Endothelial cell (in vitro differentiated cells): ENCODE data around the gene APELA. TPM values are rescaled to one million over a fixed set of nuclear protein-coding genes. Genes with fewer than 3 reads are reported as not detected.

Experiments used
- DNase-seq: peaks from one replicate; pipeline ENCODE4 v3.0.0; 2021; ENCODE audit warnings: low spot score
- H3K27ac Mint-ChIP-seq: one replicate; pipeline ENCODE4 v1.8.0; 2021; ENCODE audit warnings: mixed read lengths, inconsistent platforms; ENCODE audit not compliant: unreplicated experiment
- H3K27me3 Mint-ChIP-seq: one replicate; pipeline ENCODE4 v1.8.0; 2021; ENCODE audit warnings: mild to moderate bottlenecking, moderate library complexity, mixed read lengths, inconsistent platforms; ENCODE audit not compliant: unreplicated experiment
- H3K36me3 Mint-ChIP-seq: one replicate; pipeline ENCODE4 v1.8.0; 2021; ENCODE audit warnings: mild to moderate bottlenecking, low read depth, mixed read lengths, inconsistent platforms; ENCODE audit not compliant: unreplicated experiment
- H3K4me1 Mint-ChIP-seq: one replicate; pipeline ENCODE4 v1.8.0; 2021; ENCODE audit warnings: mild to moderate bottlenecking, mixed read lengths, inconsistent platforms; ENCODE audit not compliant: unreplicated experiment
- H3K4me3 Mint-ChIP-seq: one replicate; pipeline ENCODE4 v1.8.0; 2021; ENCODE audit warnings: mild to moderate bottlenecking, mixed read lengths, inconsistent platforms; ENCODE audit not compliant: unreplicated experiment
- H3K9me3 Mint-ChIP-seq: one replicate; pipeline ENCODE4 v1.8.0; 2021; ENCODE audit warnings: mixed read lengths, inconsistent platforms; ENCODE audit not compliant: unreplicated experiment
- CTCF ChIP-seq: fragments of 200-600 bp; sonication (generic); IDR thresholded peaks from one replicate; pipeline ENCODE4 v1.5.0; 2021; ENCODE audit warnings: antibody characterized with exemption; ENCODE audit not compliant: unreplicated experiment
- total RNA-seq: library from RNA; stranded (reverse); fragmentation: NEBNext Ultra II Directional; extraction: Animal tissue kit (Norgen Biotek cat#: 25700); gene quantifications from one replicate; pipeline ENCODE4 v1.2.1, GENCODE V29; 2021; ENCODE audit not compliant: unreplicated experiment

APELA gene
- total RNA-seq, 1 donor from 2014 or later = 0.85 TPM

GRCh38 chr4:164945146-164945545, 68.2 kb downstream of the APELA start:
- H3K27me3 Mint-ChIP-seq = peaks cover 2% of the 10 kb centered on the region
- DNase-seq = no peak
- no peak for TF ChIP-seq CTCF
- no peaks in the 10 kb centered on the region for H3K9me3 Mint-ChIP-seq
- no peak overlapping the region for H3K4me3 Mint-ChIP-seq
- no peaks in the 10 kb centered on the region for H3K36me3 Mint-ChIP-seq
- peaks cover 6% of the 10 kb centered on the region for H3K4me1 Mint-ChIP-seq
- no peak overlapping the region for H3K27ac Mint-ChIP-seq

- H3K4me1 Mint-ChIP-seq = peaks cover 6% of the 10 kb centered on the region
- no peak overlapping the region for H3K27ac Mint-ChIP-seq
- no peaks in the 10 kb centered on the region for H3K27me3 Mint-ChIP-seq
- no peak overlapping the region for H3K4me3 Mint-ChIP-seq
- H3K9me3 Mint-ChIP-seq = no peaks in the 10 kb centered on the region
- TF ChIP-seq CTCF = no peak
- DNase-seq = no peak
- no peaks in the 10 kb centered on the region for H3K36me3 Mint-ChIP-seq
Measured at GRCh38 chr4:164946810-164947209, 69.8 kb downstream of the APELA start.

Other genes with a start within 250 kb of the APELA start
- gene SMIM31, start 123.0 kb upstream of the APELA start, total RNA-seq = not detected
- 1.8 TPM for gene TRIM61, start 100.5 kb downstream of the APELA start, total RNA-seq
- not detected for gene TRIM60, start 154.8 kb downstream of the APELA start, total RNA-seq
- gene TRIM75, start 176.7 kb downstream of the APELA start, total RNA-seq = not detected
- gene TMEM192, start 235.7 kb downstream of the APELA start, total RNA-seq = 11.6 TPM